Keratinocyte (primary cell): ENCODE measurements around the gene CDC42EP3. TPM values are rescaled to one million over a fixed set of nuclear protein-coding genes. Genes with fewer than 3 reads are reported as not detected.

Experiments
- DNase-seq: peaks from one replicate; pipeline ENCODE4 v3.0.0-alpha.2; 2011; ENCODE audit warnings: low read depth, missing footprints, low spot score
- FAIRE-seq: peaks from 2 replicates; lab custom pipeline; 2011; peaks lifted over from hg19 to GRCh38; lab: Jason Lieb, UNC
- H2AFZ ChIP-seq: 2 replicates; pipeline ENCODE4 v1.6.0; 2012; ENCODE audit warnings: low read length, control low read depth, inconsistent platforms; ENCODE audit not compliant: control insufficient read depth
- H3K27ac ChIP-seq: 2 replicates; pipeline ENCODE4 v1.5.1; 2011; ENCODE audit warnings: low read length; ENCODE audit not compliant: control insufficient read depth, insufficient read depth
- H3K27me3 ChIP-seq: 3 replicates; pipeline ENCODE4 v1.6.0; 2011; ENCODE audit warnings: low read length; ENCODE audit not compliant: control insufficient read depth, insufficient read depth; ENCODE audit errors: extremely low read depth
- H3K36me3 ChIP-seq, 2 experiments: 2 replicates in 1 of 2; 3 replicates in 1 of 2; pipeline ENCODE4 v1.5.1; 2011; ENCODE audit warnings: low read length in 2 of 2, mild to moderate bottlenecking in 1 of 2; ENCODE audit not compliant: control insufficient read depth in 2 of 2, insufficient read depth in 2 of 2; ENCODE audit errors: extremely low read depth in 1 of 2
- H3K4me1 ChIP-seq: 3 replicates; pipeline ENCODE4 v1.5.1; 2011; ENCODE audit warnings: low read length; ENCODE audit not compliant: control insufficient read depth, insufficient read depth; ENCODE audit errors: extremely low read depth
- H3K4me2 ChIP-seq: 3 replicates; pipeline ENCODE4 v1.6.0; 2011; ENCODE audit warnings: low read depth, low read length; ENCODE audit not compliant: control insufficient read depth, insufficient read depth; ENCODE audit errors: extremely low read depth
- H3K4me3 ChIP-seq, 3 experiments: fragments of 200-600 bp in 1 of 3; sonication (generic) in 1 of 3; 2 replicates in 2 of 3; 3 replicates in 1 of 3; pipeline ENCODE4 v1.5.1; 2011 to 2016; ENCODE audit warnings: low read length in 3 of 3, mild to moderate bottlenecking in 3 of 3, control low read depth in 2 of 3, inconsistent platforms in 1 of 3, low read depth in 1 of 3, mixed read lengths in 1 of 3, mixed run types in 1 of 3, moderate library complexity in 1 of 3; ENCODE audit not compliant: control insufficient read depth in 2 of 3, insufficient read depth in 2 of 3; ENCODE audit errors: extremely low read depth in 1 of 3
- H3K79me2 ChIP-seq: 2 replicates; pipeline ENCODE4 v1.6.0; 2012; ENCODE audit warnings: low read length; ENCODE audit not compliant: control insufficient read depth, insufficient read depth
- H3K9ac ChIP-seq: 3 replicates; pipeline ENCODE4 v1.6.0; 2011; ENCODE audit warnings: low read length; ENCODE audit not compliant: control insufficient read depth, insufficient read depth; ENCODE audit errors: extremely low read depth
- H3K9me1 ChIP-seq: 3 replicates; pipeline ENCODE4 v1.6.0; 2011; ENCODE audit warnings: low read length; ENCODE audit not compliant: control insufficient read depth, insufficient read depth; ENCODE audit errors: extremely low read depth
- H3K9me3 ChIP-seq: 2 replicates; pipeline ENCODE4 v1.5.1; 2012; ENCODE audit warnings: low read depth, low read length; ENCODE audit not compliant: control insufficient read depth
- H4K20me1 ChIP-seq: 3 replicates; pipeline ENCODE4 v1.6.0; 2011; ENCODE audit warnings: low read length; ENCODE audit not compliant: control insufficient read depth, insufficient read depth; ENCODE audit errors: extremely low read depth
- EZH2 ChIP-seq: IDR thresholded peaks from one replicate; pipeline ENCODE4 v1.6.1; 2012; ENCODE audit warnings: inconsistent platforms, mild to moderate bottlenecking, low read length, moderate library complexity
- dilution Hi-C: fragments of 300-500 bp; cut with MboI; formaldehyde crosslinking; loops from one replicate; pipeline ENCODE4 v1.7.0; 2020; ENCODE audit warnings: low sequenced_read_pairs; ENCODE audit not compliant: extremely low pct_ligation_motif_present
- polyA minus RNA-seq, 3 experiments: library from RNA; depleted of rRNA, polyadenylated mRNA; stranded (reverse); fragments of >200 nt; gene quantifications; 1 replicate in 1 of 3; 2 replicates in 1 of 3; 3 replicates in 1 of 3; pipeline ENCODE4 v1.2.3, GENCODE V29; 2011
- polyA plus RNA-seq, 5 experiments: library from polyadenylated mRNA; depleted of rRNA in 3 of 5; stranded (reverse) in 3 of 5; stranded (forward) in 1 of 5; unstranded in 1 of 5; fragments of >200 nt; gene quantifications; 1 replicate in 1 of 5; 2 replicates in 3 of 5; 3 replicates in 1 of 5; pipeline versions ENCODE4 v1.2.1 to v1.2.3, GENCODE V29; 2011 to 2012; ENCODE audit warnings: missing spikeins in 2 of 5, low read depth in 1 of 5, low replicate concordance in 1 of 5
- TF ChIP-seq, protein P1 (sequence below), 3 experiments: IDR thresholded peaks in 1 of 3; conservative IDR thresholded peaks in 1 of 3; optimal IDR thresholded peaks in 1 of 3; 2 replicates in 2 of 3; 3 replicates in 1 of 3; pipeline versions ENCODE3 to v1.5.1; 2011; ENCODE audit warnings: low read length in 3 of 3, mild to moderate bottlenecking in 3 of 3, moderate library complexity in 2 of 3, control low read depth in 1 of 3, inconsistent platforms in 1 of 3; ENCODE audit not compliant: insufficient read depth in 2 of 3; ENCODE audit errors: extremely low read depth in 1 of 3

Gene CDC42EP3, protein sequence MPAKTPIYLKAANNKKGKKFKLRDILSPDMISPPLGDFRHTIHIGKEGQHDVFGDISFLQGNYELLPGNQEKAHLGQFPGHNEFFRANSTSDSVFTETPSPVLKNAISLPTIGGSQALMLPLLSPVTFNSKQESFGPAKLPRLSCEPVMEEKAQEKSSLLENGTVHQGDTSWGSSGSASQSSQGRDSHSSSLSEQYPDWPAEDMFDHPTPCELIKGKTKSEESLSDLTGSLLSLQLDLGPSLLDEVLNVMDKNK
- polyA plus RNA-seq: 24.1 to 50.7 TPM (median 34.6 TPM) in 3 replicates
- 4.3 TPM for polyA plus RNA-seq (2011; ENCODE audit: low read depth)
- 39.4 and 54.8 TPM in 2 replicates for polyA plus RNA-seq (2011; cell fraction: cytosol; rRNA removed)
- 45.1 and 47.2 TPM in 2 replicates for polyA plus RNA-seq (2011; cell fraction: nucleus; rRNA removed)
- 16.4 and 22.4 TPM in 2 replicates for polyA plus RNA-seq (2012; ENCODE audit: low replicate concordance)
- 32.5 to 52.2 TPM (median 33.1 TPM) in 3 replicates for polyA minus RNA-seq
- 24.0 TPM for polyA minus RNA-seq (2011; cell fraction: cytosol; rRNA and poly(A)+ RNA removed)
- polyA minus RNA-seq (2011; cell fraction: nucleus; rRNA and poly(A)+ RNA removed): 17.2 and 39.7 TPM in 2 replicates

DNA sequence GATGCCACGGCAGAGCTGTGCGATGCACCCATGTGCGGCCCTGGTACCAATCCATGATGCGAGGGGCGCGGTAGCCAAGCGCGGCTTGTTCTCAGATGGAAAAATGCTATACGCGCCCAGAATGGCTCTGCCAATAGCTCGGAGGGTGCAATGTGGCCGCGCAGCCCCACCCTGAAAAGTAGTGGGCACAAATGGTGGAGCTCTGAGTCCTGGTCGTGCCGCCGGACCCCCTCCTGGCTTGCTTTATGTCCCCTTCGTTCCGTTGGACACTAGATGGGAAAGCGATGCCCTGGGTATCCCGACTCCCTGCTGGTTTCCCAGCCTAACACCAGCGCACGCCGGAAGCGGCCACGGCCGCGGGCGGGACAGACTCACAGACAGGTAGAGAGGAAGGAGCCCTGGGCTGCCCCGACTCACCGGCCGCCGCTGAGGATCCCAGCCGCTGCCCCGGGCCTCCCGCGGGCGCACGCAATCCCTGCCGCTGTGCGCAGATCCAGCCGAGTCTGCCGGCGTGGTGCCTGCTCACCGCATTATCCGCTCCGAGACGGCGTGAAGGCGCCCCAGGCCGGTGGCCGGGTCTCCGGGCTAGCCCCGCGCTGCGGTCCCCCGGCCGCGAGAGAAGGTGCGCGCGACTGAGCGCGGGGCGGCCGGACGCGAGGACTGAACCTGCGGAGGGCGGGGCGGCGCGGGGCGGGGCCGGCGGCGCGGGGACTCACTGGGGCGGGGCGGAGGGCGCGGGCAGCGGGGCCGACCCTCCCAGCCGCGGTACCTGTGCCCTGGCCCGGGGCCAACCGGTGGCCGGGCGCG lies at the start of gene CDC42EP3:
TSS of gene CDC42EP3 (minus strand) at position 634 of the 807 bp plus-strand sequence. CDS start 25,055 bp downstream, outside the sequence.
- H3K9me3 ChIP-seq: no peaks in the 10 kb centered on the region
- peak within 1 kb of the TSS; percentile 78 for H2AFZ ChIP-seq
- peak within 1 kb of the TSS; percentile 68 to 87 (median 85) for H3K4me3 ChIP-seq
- H3K27me3 ChIP-seq: no peaks in the 10 kb centered on the region
- H4K20me1 ChIP-seq: peaks cover 2% of the 10 kb centered on the region
- FAIRE-seq (no peak), DNase-seq (no peak)
- no peaks in the 10 kb centered on the region for H3K9me1 ChIP-seq
- H3K36me3 ChIP-seq: peaks cover 2 to 6% of the 10 kb centered on the region in 2 experiments
- dilution Hi-C loops: no loop called here
- peak within 1 kb of the TSS; percentile 73 for H3K4me2 ChIP-seq
- peaks cover 52% of the 10 kb centered on the region for H3K79me2 ChIP-seq
- H3K4me1 ChIP-seq: peaks cover 32% of the 10 kb centered on the region
- peak within 1 kb of the TSS; percentile 77 for H3K9ac ChIP-seq
- no peak for TF ChIP-seq EZH2
- TF ChIP-seq, protein P1, sequence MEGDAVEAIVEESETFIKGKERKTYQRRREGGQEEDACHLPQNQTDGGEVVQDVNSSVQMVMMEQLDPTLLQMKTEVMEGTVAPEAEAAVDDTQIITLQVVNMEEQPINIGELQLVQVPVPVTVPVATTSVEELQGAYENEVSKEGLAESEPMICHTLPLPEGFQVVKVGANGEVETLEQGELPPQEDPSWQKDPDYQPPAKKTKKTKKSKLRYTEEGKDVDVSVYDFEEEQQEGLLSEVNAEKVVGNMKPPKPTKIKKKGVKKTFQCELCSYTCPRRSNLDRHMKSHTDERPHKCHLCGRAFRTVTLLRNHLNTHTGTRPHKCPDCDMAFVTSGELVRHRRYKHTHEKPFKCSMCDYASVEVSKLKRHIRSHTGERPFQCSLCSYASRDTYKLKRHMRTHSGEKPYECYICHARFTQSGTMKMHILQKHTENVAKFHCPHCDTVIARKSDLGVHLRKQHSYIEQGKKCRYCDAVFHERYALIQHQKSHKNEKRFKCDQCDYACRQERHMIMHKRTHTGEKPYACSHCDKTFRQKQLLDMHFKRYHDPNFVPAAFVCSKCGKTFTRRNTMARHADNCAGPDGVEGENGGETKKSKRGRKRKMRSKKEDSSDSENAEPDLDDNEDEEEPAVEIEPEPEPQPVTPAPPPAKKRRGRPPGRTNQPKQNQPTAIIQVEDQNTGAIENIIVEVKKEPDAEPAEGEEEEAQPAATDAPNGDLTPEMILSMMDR (optimal IDR thresholded peaks at IDR 0.05 in 1 of 3, IDR thresholded peaks at IDR 0.05 in 1 of 3, conservative IDR thresholded peaks at IDR 0.05 in 1 of 3; ENCODE audit: extremely low read depth in 1 of 3, insufficient read depth in 2 of 3, low read length in 3 of 3): no peak
- H3K27ac ChIP-seq: peak within 1 kb of the TSS; percentile 62

DNA sequence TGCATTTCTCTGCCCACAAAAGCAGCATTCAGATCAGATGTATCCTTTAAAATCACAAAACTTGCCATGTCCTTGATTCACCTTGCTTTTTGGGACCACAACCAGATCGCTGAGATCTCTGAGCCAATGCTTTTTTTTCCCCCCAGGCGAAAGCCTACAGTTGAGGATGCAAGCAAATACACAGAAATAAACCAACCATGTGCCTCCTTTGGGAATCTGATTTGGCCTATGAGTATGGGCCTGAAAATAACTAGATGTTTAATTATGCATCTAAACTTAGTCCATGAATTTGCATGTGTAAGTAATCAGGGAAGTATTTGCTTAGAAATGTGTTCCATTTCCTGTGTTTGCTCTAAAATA lies 49.7 kb upstream of the CDC42EP3 start:
- H3K9ac ChIP-seq: no peak overlapping the region
- TF ChIP-seq EZH2: no peak
- TF ChIP-seq, protein P1 (optimal IDR thresholded peaks at IDR 0.05 in 1 of 3, IDR thresholded peaks at IDR 0.05 in 1 of 3, conservative IDR thresholded peaks at IDR 0.05 in 1 of 3; ENCODE audit: extremely low read depth in 1 of 3, insufficient read depth in 2 of 3, low read length in 3 of 3): no peak
- H3K79me2 ChIP-seq: no peaks in the 10 kb centered on the region
- no peaks in the 10 kb centered on the region for H4K20me1 ChIP-seq
- H3K4me2 ChIP-seq: no peak overlapping the region
- DNase-seq: no peak
- H3K27ac ChIP-seq: no peak overlapping the region
- H2AFZ ChIP-seq: no peak overlapping the region
- no peaks in the 10 kb centered on the region for H3K9me3 ChIP-seq
- no peaks in the 10 kb centered on the region for H3K36me3 ChIP-seq
- no peaks in the 10 kb centered on the region for H3K4me1 ChIP-seq
- H3K9me1 ChIP-seq: no peaks in the 10 kb centered on the region
- dilution Hi-C loops: no loop called here
- no peak for FAIRE-seq
- H3K4me3 ChIP-seq: no peak overlapping the region
- no peaks in the 10 kb centered on the region for H3K27me3 ChIP-seq
